ENCODE measurements around the gene SHC2. TPM values are rescaled to one million over a fixed set of nuclear protein-coding genes. Genes with fewer than 3 reads are reported as not detected.

SHC2 gene
- total and polyA plus RNA-seq, 2 of the 8 experiments (the other 6 are each of a cell fraction or from before 2014, with no cell fraction given) = 4.4 to 7.3 TPM

DNA sequence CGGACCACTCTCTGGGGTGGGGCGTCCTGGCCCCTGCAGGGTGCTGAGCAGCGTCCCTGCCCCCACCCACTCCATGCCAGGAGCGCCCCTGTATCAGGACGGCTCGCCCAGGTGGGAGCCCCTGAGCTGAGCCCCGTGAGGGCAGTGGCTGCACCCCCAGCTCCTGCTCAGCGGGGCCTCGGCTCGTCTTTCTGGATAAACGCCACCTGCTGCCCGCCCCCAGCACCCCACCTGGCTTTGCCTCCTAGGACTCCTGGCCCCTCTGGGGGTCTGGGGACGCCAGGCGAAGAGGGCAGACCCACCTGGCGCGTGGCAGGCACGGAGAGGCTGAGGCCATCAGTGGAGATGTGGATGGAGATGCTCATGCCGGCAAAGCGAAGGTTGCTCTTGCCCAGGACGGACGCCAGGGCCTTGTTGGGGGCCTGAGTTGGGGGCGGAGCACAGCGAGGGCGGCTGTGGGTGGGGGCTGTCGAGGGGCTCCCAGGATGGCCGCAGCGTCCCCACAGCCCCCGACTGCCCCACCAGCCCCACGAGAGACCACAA is 22.3 kb downstream of the SHC2 start:
- H4K91ac ChIP-seq (replicated peaks; ENCODE audit: insufficient read length, low read length) = no peak overlapping the region
- H3K4me3 ChIP-seq (ENCODE audit: extremely low read depth in 1 of 4, insufficient read depth in 2 of 4, low read depth in 3 of 4, low read length in 4 of 4) = no peak overlapping the region
- 67% methylated on average over 22 of the region's 29 CpGs; no CpG with 5 or more reads in 1 of the 2 experiments for WGBS, 2 experiments (ENCODE audit: extremely low coverage in 1 of 2, insufficient coverage in 1 of 2, insufficient read length in 1 of 2, insufficient replicate concordance in 2 of 2, low coverage in 1 of 2, low lambda C conversion rate in 2 of 2, missing lambda C conversion rate in 1 of 2)
- no peak overlapping the region for H2AFZ ChIP-seq (ENCODE audit: low read length)
- peaks cover 15% of the 10 kb centered on the region; the same call in 1 of the 2 replicates for H3K23me2 ChIP-seq (ENCODE audit: low read depth, low read length)
- peaks cover 0 to 5% of the 10 kb centered on the region in 2 experiments for H4K20me1 ChIP-seq (replicated peaks in 1 of 2; ENCODE audit: control insufficient read depth in 1 of 2, insufficient read depth in 2 of 2, low read length in 2 of 2)
- no peak overlapping the region for H3K56ac ChIP-seq (replicated peaks; ENCODE audit: insufficient read length, low read depth, low read length)
- peaks cover 0 to 11% (median 2%) of the 10 kb centered on the region in 4 experiments; a peak in 3 of 7 replicates for H3K4me1 ChIP-seq (replicated peaks in 1 of 4; ENCODE audit: control insufficient read depth in 3 of 4, insufficient read depth in 4 of 4, low read length in 3 of 4)
- H3K79me2 ChIP-seq (ENCODE audit: control insufficient read depth in 1 of 2, insufficient read depth in 2 of 2, low read length in 2 of 2) = no peaks in the 10 kb centered on the region
- H2BK5ac ChIP-seq (ENCODE audit: low read depth, low read length) = no peak overlapping the region
- no peaks in the 10 kb centered on the region for H3K27me3 ChIP-seq (replicated peaks in 1 of 4; ENCODE audit: control insufficient read depth in 3 of 4, extremely low read depth in 1 of 4, insufficient read depth in 3 of 4, low read length in 3 of 4)
- no peak overlapping the region for H2BK15ac ChIP-seq (ENCODE audit: low read length)
- no peak overlapping the region for H3K14ac ChIP-seq (ENCODE audit: insufficient read length)
- H2BK120ac ChIP-seq (replicated peaks; ENCODE audit: low read depth, low read length) = no peak overlapping the region
- H3K27ac ChIP-seq (ENCODE audit: low read depth, low read length) = no peak overlapping the region
- no peak overlapping the region for H3K4ac ChIP-seq (replicated peaks; ENCODE audit: insufficient read length, low read depth, low read length)
- no peak overlapping the region for H3K4me2 ChIP-seq (ENCODE audit: insufficient read depth in 1 of 2, low read depth in 2 of 2, low read length in 2 of 2)
- no peaks in the 10 kb centered on the region for H3K79me1 ChIP-seq (ENCODE audit: low read depth, low read length)
- H3K23ac ChIP-seq (ENCODE audit: insufficient read length) = no peak overlapping the region
- POLR2A ChIA-PET (ENCODE audit: partially characterized antibody) = interaction anchor here (1.0 kb wide), 1 partner anchor 19 kb away, joined by 3 read pairs; no protein-coding TSS in a partner anchor
- no peak overlapping the region for H4K8ac ChIP-seq (ENCODE audit: extremely low read depth, insufficient read depth, low read length)
- H2AK5ac ChIP-seq (ENCODE audit: low read depth, low read length) = no peak overlapping the region
- H3K18ac ChIP-seq (ENCODE audit: extremely low read depth, low read length) = no peak overlapping the region; the same call in 1 of the 2 replicates
- DNase-seq (ENCODE audit: low read depth in 1 of 2, low spot score in 2 of 2) (no peak), FAIRE-seq (no peak)
- H4K5ac ChIP-seq (ENCODE audit: insufficient read length, low read depth, low read length) = no peak overlapping the region
- peaks cover 0 to 5% (median 2%) of the 10 kb centered on the region in 4 experiments; a peak in 3 of 8 replicates for H3K36me3 ChIP-seq (ENCODE audit: control insufficient read depth in 2 of 4, insufficient read depth in 4 of 4, low read length in 3 of 4)
- peaks cover 0 to 4% of the 10 kb centered on the region in 2 experiments; a peak in 1 of 4 replicates for H3K9me3 ChIP-seq (ENCODE audit: insufficient read depth in 2 of 2, low read depth in 1 of 2, low read length in 1 of 2)
- H2BK20ac ChIP-seq (ENCODE audit: low read length) = no peak overlapping the region
- no peak overlapping the region for H3K9ac ChIP-seq (replicated peaks in 1 of 4; ENCODE audit: extremely low read depth in 1 of 4, low read depth in 3 of 4, low read length in 3 of 4)
- H2BK12ac ChIP-seq (ENCODE audit: low read depth, low read length) = no peak overlapping the region
- CTCF ChIA-PET (ENCODE audit: partially characterized antibody) = interaction anchor here (0.7 to 1.2 kb wide), 3 partner anchors 28 to 72 kb away, joined by 3 read pairs; no protein-coding TSS in a partner anchor
- TF ChIP-seq JUND (IDR thresholded peaks at IDR 0.05; ENCODE audit: low read length) = no peak
- TF ChIP-seq, protein P1, sequence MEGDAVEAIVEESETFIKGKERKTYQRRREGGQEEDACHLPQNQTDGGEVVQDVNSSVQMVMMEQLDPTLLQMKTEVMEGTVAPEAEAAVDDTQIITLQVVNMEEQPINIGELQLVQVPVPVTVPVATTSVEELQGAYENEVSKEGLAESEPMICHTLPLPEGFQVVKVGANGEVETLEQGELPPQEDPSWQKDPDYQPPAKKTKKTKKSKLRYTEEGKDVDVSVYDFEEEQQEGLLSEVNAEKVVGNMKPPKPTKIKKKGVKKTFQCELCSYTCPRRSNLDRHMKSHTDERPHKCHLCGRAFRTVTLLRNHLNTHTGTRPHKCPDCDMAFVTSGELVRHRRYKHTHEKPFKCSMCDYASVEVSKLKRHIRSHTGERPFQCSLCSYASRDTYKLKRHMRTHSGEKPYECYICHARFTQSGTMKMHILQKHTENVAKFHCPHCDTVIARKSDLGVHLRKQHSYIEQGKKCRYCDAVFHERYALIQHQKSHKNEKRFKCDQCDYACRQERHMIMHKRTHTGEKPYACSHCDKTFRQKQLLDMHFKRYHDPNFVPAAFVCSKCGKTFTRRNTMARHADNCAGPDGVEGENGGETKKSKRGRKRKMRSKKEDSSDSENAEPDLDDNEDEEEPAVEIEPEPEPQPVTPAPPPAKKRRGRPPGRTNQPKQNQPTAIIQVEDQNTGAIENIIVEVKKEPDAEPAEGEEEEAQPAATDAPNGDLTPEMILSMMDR (IDR thresholded peaks at IDR 0.05; ENCODE audit: control extremely low read depth in 1 of 3, insufficient read depth in 1 of 3, low read depth in 1 of 3, low read length in 3 of 3) = peak in 1 of 3 experiments; percentile 6; a peak in 1 of 4 replicates
- TF ChIP-seq ZNF274 (IDR thresholded peaks at IDR 0.05; ENCODE audit: borderline replicate concordance, extremely low read depth, low read length) = no peak
- TF ChIP-seq EZH2 (IDR thresholded peaks at IDR 0.05; ENCODE audit: low read depth, low read length, severe bottlenecking) = no peak

Data from H1 (cell line).